GM21825 (cell line): Measurements from ENCODE around the gene IRF2BPL.

ENCODE experiments used
- ATAC-seq: cut with Tn5 transposase; IDR thresholded peaks from one replicate; pipeline ENCODE4 v1.9.1; 2021; ENCODE audit warnings: mild to moderate bottlenecking, moderate library complexity; ENCODE audit not compliant: unreplicated experiment

Gene IRF2BPL

GRCh38 chr14:77014004-77014604 is 14.4 kb downstream of the IRF2BPL start:
- no peak for ATAC-seq

DNA sequence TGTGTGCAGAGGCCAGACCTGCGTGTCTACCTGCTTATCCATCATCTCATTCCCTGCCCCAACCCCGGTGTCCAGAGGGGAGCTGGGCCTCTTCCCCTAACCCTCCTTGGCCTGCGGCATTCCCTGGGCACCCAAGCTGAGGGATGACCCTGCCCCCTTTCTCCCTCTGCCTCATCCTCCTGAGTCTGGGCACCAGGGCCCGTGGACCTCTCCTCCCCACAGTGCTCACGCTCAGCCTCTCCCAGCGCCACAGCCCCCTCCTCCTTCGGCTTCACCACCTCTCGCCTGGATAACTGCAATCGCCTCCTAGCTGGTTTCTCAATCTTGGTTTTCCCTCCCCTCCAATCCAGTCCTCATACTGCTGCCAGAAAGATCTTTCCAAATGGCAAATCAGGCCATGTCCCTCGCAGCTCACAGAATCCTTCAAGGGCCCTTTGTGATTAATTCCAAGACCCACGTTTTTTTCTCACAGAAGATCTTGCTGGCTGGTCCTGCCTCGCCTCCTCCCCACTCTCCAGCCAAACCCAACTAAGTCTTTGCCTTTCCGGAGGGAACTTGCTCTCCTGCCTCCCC is 16.2 kb downstream of the IRF2BPL start:
- ATAC-seq, result no peak

DNA sequence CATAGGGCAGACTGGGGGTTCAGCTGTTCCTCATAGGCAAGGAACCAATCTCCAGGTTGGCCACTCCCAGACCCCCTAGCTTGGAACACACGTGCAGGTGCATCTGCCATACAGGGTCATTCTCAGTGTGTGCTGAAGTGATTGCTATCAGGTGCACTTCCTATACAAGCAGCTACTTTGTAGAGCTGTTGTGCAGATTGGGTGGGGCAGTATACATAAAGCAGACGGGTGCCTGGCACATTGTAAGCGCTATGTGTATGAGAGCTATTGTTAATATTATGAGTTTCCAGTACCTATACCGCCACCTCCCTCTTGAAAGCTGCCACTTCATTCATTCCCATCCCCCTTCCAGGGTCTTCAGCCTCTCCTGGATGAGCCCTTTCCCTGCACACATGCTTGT is 17.3 kb downstream of the IRF2BPL start:
- ATAC-seq, result no peak

DNA sequence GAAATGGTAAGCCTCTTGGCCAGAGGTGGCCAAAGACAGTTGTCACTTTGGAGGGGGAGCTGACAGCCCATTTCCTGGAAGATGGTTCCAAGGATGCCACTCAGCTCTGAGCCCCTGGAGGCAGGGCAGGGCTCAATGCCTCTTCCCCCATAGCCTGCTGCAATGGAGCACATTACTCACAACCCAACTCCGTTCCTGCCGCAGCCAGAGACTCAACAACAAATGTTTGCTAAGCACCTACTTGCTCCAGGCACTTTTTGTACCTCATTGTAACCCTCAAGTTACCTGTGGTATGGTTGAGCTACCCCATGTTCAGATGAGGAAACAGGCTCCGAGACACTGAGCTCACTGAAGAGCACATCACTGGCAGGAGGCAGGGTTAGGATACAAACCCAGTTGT is 19.5 kb downstream of the IRF2BPL start:
- no peak for ATAC-seq

GRCh38 chr14:77008541-77008940 is 20.0 kb downstream of the IRF2BPL start:
- no peak for ATAC-seq

GRCh38 chr14:77007975-77008421 is 20.5 kb downstream of the IRF2BPL start:
- ATAC-seq, result no peak

DNA sequence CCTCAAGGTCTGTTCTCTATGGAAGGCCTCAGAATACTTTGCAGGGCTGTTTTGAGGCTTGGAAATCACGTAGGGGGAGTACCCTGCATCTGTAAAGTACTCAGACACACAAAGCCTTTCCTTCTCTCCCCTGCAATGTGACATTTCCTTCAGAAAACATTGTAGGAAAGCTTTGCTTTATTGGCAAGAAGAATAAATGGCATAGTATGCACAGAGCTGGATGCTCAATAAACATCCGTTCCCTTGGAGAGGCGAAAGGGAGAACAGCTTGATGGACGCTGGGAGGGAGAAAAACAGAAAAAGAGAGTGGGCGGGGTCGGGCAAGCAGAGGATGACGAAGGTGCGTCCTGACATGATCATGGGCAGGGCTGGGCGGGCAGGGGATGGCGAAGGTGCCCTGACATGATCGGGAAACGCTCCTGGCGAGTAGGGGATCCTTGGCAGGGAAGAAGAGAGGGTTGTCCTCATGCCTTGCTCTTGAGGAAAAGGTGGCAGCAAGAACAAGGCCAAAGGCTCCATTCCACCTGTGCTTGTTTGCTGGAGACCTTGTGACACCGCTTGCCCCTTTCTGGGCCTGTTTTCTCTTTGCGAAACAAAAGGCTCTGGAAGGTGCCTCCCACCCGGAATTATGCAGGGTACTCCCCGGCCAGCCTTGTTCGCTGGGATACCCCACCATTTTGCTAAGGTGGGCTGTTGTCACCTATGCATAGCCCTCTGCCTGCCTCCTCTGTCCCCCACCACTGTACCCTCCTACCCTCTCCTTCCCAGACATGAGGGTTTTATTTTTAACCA is 21.1 kb downstream of the IRF2BPL start:
- ATAC-seq, result no peak

GRCh38 chr14:77006132-77006531 is 22.4 kb downstream of the IRF2BPL start:
- no peak for ATAC-seq

DNA sequence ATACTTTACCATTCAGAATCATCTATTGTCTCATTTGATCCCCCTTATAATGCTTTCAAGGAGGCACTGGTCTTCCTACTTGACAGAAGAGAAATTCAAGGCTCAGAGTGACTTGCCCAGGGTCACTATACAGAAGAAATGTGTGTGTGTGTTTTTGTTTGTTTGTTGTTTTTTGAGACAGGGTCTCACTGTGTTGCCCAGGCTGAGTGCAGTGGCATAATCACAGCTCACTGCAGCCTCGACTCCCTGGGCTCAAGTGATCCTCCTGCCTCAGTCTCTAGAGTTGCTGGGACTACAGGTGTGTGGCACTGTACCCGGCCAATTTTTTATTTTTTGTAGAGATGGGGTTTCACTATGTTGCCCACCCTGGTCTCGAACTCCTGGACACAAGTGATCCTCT is 22.9 kb downstream of the IRF2BPL start:
- ATAC-seq, result no peak

DNA sequence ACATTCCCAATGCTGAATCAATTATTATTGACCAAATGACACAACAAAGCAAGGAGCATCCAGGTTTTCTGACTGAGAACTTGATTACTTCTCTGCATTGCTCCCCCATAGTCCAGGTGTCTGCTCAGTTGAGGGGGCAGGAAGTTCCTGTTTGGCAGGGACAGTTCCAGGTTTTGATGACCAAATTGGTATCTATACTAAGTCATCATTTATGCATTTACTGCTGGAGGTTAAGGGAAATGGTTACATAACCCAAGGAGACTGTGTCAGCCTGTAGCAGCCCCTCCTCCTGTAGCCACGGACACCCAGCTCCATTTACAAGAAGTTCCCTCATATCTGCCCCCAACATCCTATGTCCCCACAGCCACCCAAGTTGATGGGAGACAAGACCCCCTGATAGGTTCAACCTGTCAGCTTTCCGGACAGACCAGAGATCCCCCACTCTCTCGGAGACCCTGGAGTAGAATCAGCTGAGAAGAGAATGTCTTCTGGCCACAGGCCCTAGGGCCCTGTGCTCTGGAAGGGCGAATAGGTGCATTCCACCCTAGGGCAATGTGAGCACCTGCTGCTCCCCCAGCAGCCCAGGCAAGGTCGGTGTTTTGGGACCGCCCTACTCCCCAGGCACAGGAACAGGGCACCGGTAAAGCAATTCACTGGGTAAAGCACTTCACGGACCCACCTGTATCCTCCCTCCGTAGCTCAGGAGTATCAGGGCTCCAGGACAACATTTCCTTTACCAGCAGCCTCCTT is 23.6 kb downstream of the IRF2BPL start:
- no peak for ATAC-seq

GRCh38 chr14:77003960-77004710 is 24.4 kb downstream of the IRF2BPL start:
- ATAC-seq, result no peak

- no peak for ATAC-seq
Measured at GRCh38 chr14:77002889-77003288, 25.6 kb downstream of the IRF2BPL start.

DNA sequence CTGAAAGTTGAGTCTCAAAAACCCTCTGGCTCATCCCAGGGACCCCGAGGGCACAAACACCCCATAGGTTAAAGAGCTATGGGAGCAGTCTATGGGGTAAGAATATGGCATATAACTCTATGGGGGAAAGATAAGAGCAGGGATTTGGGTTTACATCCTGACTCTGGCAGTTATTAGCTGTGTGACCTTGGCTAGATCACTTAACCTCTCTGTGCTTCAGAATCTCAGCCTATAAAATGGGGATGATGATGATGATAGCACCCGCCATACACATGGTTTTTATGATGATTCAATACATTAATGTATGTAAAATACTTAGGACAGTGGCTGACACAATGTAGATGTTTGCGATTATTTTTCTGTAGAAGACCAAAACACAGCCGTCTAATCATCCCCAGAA is 26.2 kb downstream of the IRF2BPL start:
- ATAC-seq, result no peak

- ATAC-seq, result peak; percentile 41
Measured at GRCh38 chr14:77000340-77001270, 27.9 kb downstream of the IRF2BPL start.

DNA sequence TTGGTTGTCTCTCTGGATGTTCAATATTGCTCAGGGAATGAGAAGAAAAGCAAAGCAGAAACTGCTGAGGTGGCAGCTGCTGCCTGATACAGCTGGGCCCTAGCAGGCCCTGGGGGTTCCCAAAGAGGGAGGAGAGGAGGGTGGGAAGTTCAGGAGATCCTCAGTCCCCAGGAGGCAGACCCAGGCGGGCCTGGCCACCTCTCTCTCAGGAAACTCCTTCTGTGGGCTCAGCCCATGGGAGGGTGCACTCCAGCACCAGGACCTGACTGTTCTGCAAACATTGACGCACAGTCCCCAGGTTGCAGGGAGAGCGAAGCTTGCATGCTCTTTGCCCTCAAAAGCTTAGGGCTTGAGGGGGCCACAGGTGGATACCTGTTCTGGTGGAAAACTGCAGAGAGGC is 29.6 kb downstream of the IRF2BPL start:
- ATAC-seq, result no peak

DNA sequence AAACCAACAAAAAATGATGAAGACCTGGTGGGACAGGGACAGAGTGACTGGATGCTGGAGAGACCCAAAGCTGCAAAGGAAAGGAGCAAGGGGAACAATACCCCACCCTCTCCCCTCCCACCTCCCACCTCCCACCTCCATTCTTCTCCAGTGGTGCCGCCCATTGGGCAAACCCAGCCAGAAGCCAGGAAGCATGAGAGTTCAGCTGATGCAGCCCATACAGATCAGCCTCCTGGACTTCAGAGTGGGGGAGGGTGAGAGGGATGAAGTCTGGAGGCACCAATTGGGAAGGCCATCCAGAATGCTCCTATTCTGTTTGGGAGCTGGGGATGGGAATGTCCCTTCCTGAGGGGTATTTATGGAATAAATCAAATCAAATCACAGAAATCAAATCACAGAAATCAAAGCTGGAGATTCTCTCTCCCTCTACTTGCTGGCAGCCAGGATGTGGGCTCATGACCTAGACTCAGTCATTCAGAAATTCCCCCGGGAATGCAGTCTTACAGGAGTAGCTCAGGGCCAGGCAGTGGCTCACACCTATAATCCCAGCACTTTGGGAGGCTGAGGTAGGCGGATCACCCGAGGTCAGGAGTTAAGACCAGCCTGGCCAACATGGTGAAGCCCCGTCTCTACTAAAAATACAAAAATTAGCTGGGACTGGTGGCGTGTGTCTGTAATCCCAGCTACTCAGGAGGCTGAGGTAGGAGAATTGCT is 31.1 kb downstream of the IRF2BPL start:
- ATAC-seq, result no peak

- ATAC-seq, result no peak
Measured at GRCh38 chr14:76996563-76997146, 31.9 kb downstream of the IRF2BPL start.

- ATAC-seq, result no peak
Measured at GRCh38 chr14:76995279-76996035, 33.1 kb downstream of the IRF2BPL start.
